IMR-90 (cell line): ENCODE measurements around the gene PPP1R37. TPM values are rescaled to one million over a fixed set of nuclear protein-coding genes. Genes with fewer than 3 reads are reported as not detected.

Source experiments
- ATAC-seq: fragments of 200-7000 bp; cut with Tn5 transposase; 2 replicates; pipeline ENCODE4 v1.9.1; 2020; ENCODE audit warnings: low read depth, mild to moderate bottlenecking, moderate library complexity
- BruUV-seq: library from RNA; stranded (reverse); fragments of 400-500 nt; replicated peaks from 2 replicates; lab custom pipeline; 2021; lab: Mats Ljungman, UMichigan
- CTCF ChIA-PET: fragments of 300-600 bp; formaldehyde crosslinking; extraction: SDS; loops from one replicate; lab custom pipeline; 2021; ENCODE audit warnings: antibody characterized with exemption; lab: Yijun Ruan, JAX
- POLR2A ChIA-PET: fragments of 300-600 bp; sonication (Branson Sonifier 250); formaldehyde crosslinking; loops from one replicate; lab custom pipeline; 2022; ENCODE audit warnings: antibody characterized with exemption; ENCODE audit not compliant: unreplicated experiment; lab: Charles Lee
- DNase-seq: peaks from one replicate; pipeline ENCODE4 v3.0.0; 2013
- H2AFZ ChIP-seq: replicated peaks from 2 replicates; pipeline ENCODE3; 2013; ENCODE audit warnings: low read length, mild to moderate bottlenecking; ENCODE audit not compliant: poor library complexity
- H2AK5ac ChIP-seq: 2 replicates; pipeline ENCODE4 v1.6.1; 2013; ENCODE audit warnings: low read depth, low read length, inconsistent platforms
- H2AK9ac ChIP-seq: replicated peaks from 2 replicates; pipeline ENCODE3; 2013; ENCODE audit warnings: mild to moderate bottlenecking, low read depth, low read length, moderate library complexity; ENCODE audit not compliant: poor library complexity
- H2BK120ac ChIP-seq: 2 replicates; pipeline ENCODE4 v1.6.1; 2013; ENCODE audit warnings: low read depth, low read length, inconsistent platforms
- H2BK15ac ChIP-seq: 3 replicates; pipeline ENCODE4 v1.6.1; 2013; ENCODE audit warnings: low read depth, low read length, inconsistent platforms
- H2BK20ac ChIP-seq: 2 replicates; pipeline ENCODE4 v1.6.1; 2013; ENCODE audit warnings: low read depth, mild to moderate bottlenecking, inconsistent platforms, low read length, moderate library complexity
- H2BK5ac ChIP-seq: 2 replicates; pipeline ENCODE4 v1.6.1; 2013; ENCODE audit warnings: mild to moderate bottlenecking, low read depth, low read length, inconsistent platforms; ENCODE audit not compliant: poor library complexity, severe bottlenecking
- H3K14ac ChIP-seq: replicated peaks from 2 replicates; pipeline ENCODE4 v1.6.1; 2013; ENCODE audit warnings: low read depth, low read length, inconsistent platforms
- H3K18ac ChIP-seq: 2 replicates; pipeline ENCODE4 v1.6.1; 2013; ENCODE audit warnings: low read depth, low read length, control low read depth
- H3K23ac ChIP-seq: 2 replicates; pipeline ENCODE4 v1.6.1; 2013; ENCODE audit warnings: low read depth, low read length, inconsistent platforms
- H3K27ac ChIP-seq: 2 replicates; pipeline ENCODE4 v1.5.1; 2013; ENCODE audit warnings: mild to moderate bottlenecking, control low read depth, low read length; ENCODE audit not compliant: insufficient read depth
- H3K27me3 ChIP-seq: 2 replicates; pipeline ENCODE4 v1.6.1; 2013; ENCODE audit warnings: low read length; ENCODE audit not compliant: control insufficient read depth, insufficient read depth
- H3K36me3 ChIP-seq: 2 replicates; pipeline ENCODE4 v1.6.1; 2013; ENCODE audit warnings: low read length, mixed read lengths; ENCODE audit not compliant: control insufficient read depth, insufficient read depth
- H3K4ac ChIP-seq: 2 replicates; pipeline ENCODE4 v1.6.1; 2013; ENCODE audit warnings: low read depth, low read length, inconsistent platforms
- H3K4me1 ChIP-seq: 2 replicates; pipeline ENCODE4 v1.6.1; 2013; ENCODE audit warnings: low read length, mixed read lengths; ENCODE audit not compliant: control insufficient read depth, insufficient read depth
- H3K4me2 ChIP-seq: 2 replicates; pipeline ENCODE4 v1.6.1; 2013; ENCODE audit warnings: low read depth, mild to moderate bottlenecking, control low read depth, low read length, moderate library complexity
- H3K4me3 ChIP-seq: 2 replicates; pipeline ENCODE4 v1.5.1; 2013; ENCODE audit warnings: low read depth, mild to moderate bottlenecking, control low read depth, low read length, moderate library complexity; ENCODE audit not compliant: insufficient read depth
- H3K56ac ChIP-seq: 2 replicates; pipeline ENCODE4 v1.6.1; 2013; ENCODE audit warnings: low read length, inconsistent platforms; ENCODE audit not compliant: insufficient read depth; ENCODE audit errors: extremely low read depth
- H3K79me1 ChIP-seq, 2 experiments: 2 replicates each; pipeline ENCODE4 v1.6.1; 2013; ENCODE audit warnings: low read length in 2 of 2, inconsistent platforms in 1 of 2, low read depth in 1 of 2
- H3K9ac ChIP-seq: 2 replicates; pipeline ENCODE4 v1.6.1; 2013; ENCODE audit warnings: low read depth, low read length, control low read depth
- H3K9me1 ChIP-seq: 2 replicates; pipeline ENCODE4 v1.6.1; 2013; ENCODE audit warnings: low read length, inconsistent platforms; ENCODE audit not compliant: insufficient read depth
- H3K9me3 ChIP-seq: 2 replicates; pipeline ENCODE4 v1.6.1; 2013; ENCODE audit warnings: low read length; ENCODE audit not compliant: control insufficient read depth, insufficient read depth
- H4K20me1 ChIP-seq: 2 replicates; pipeline ENCODE4 v1.6.1; 2013; ENCODE audit warnings: low read length, inconsistent platforms; ENCODE audit not compliant: insufficient read depth
- H4K5ac ChIP-seq: 2 replicates; pipeline ENCODE4 v1.6.1; 2013; ENCODE audit warnings: mild to moderate bottlenecking, low read depth, low read length, control low read depth
- H4K8ac ChIP-seq, 2 experiments: 2 replicates each; pipeline ENCODE4 v1.6.1; 2013; ENCODE audit warnings: low read depth in 2 of 2, low read length in 2 of 2, control low read depth in 1 of 2, inconsistent platforms in 1 of 2
- H4K91ac ChIP-seq: 2 replicates; pipeline ENCODE4 v1.6.1; 2013; ENCODE audit warnings: low read depth, low read length, inconsistent platforms; ENCODE audit not compliant: insufficient read depth
- BHLHE40 ChIP-seq: fragments of 150-350 bp; IDR thresholded peaks from 2 replicates; pipeline ENCODE4 v1.6.1; 2016; ENCODE audit warnings: mild to moderate bottlenecking, low read depth, low read length
- CEBPB ChIP-seq: IDR thresholded peaks from 2 replicates; pipeline ENCODE4 v1.6.1; 2012; ENCODE audit warnings: low read depth, low read length, improper control_type of control experiment
- CHD1 ChIP-seq: IDR thresholded peaks from 2 replicates; pipeline ENCODE4 v1.6.1; 2012; ENCODE audit warnings: low read depth, low read length, improper control_type of control experiment
- MAFK ChIP-seq: IDR thresholded peaks from 2 replicates; pipeline ENCODE4 v1.6.1; 2012; ENCODE audit warnings: low read depth, low read length, improper control_type of control experiment
- MAZ ChIP-seq: IDR thresholded peaks from 2 replicates; pipeline ENCODE4 v1.6.1; 2012; ENCODE audit warnings: low read depth, mild to moderate bottlenecking, low read length, improper control_type of control experiment, moderate library complexity, borderline replicate concordance
- MXI1 ChIP-seq: IDR thresholded peaks from 2 replicates; pipeline ENCODE4 v1.6.1; 2012; ENCODE audit warnings: low read depth, mild to moderate bottlenecking, low read length, moderate library complexity, borderline replicate concordance
- NFE2L2 ChIP-seq: fragments of 150-350 bp; IDR thresholded peaks from 2 replicates; pipeline ENCODE4 v1.6.1; 2016; ENCODE audit warnings: low read depth, mild to moderate bottlenecking, low read length
- POLR2A ChIP-seq: IDR thresholded peaks from 2 replicates; pipeline ENCODE4 v1.6.1; 2012; ENCODE audit warnings: mild to moderate bottlenecking, low read depth, low read length
- RAD21 ChIP-seq: IDR thresholded peaks from 2 replicates; pipeline ENCODE4 v1.6.1; 2012; ENCODE audit warnings: low read length, improper control_type of control experiment
- RFX5 ChIP-seq: IDR thresholded peaks from 2 replicates; pipeline ENCODE4 v1.8.0; 2012; ENCODE audit warnings: low read depth, mild to moderate bottlenecking, low read length, moderate library complexity
- WGBS, 2 experiments: methylation state at CpG; one replicate each; pipeline versions ENCODE4 v1.1.5 to v1.1.7; 2013; ENCODE audit warnings: missing lambda C conversion rate in 2 of 2; ENCODE audit not compliant: insufficient read length in 1 of 2; ENCODE audit errors: extremely low coverage in 2 of 2; 5-methylcytosine and 5-hydroxymethylcytosine counted together
- dilution Hi-C: fragments of 300-500 bp; cut with HindIII; formaldehyde crosslinking; loops from one replicate; pipeline ENCODE4 v1.14.3; 2018; ENCODE audit warnings: low sequenced_read_pairs; ENCODE audit not compliant: unreplicated experiment
- in situ Hi-C: fragments of 300-500 bp; cut with MboI; formaldehyde crosslinking; loops from 3 replicates; pipeline ENCODE4 v1.14.3; 2019; ENCODE audit warnings: low sequenced_read_pairs, inconsistent platforms, mixed read lengths
- intact Hi-C: fragments of 100-400 bp; cut with micrococcal nuclease; formaldehyde crosslinking; loops from 2 replicates; pipeline ENCODE4 v1.10.0; 2022
- polyA plus RNA-seq, 3 experiments: library from polyadenylated mRNA; depleted of rRNA; stranded (reverse); fragments of >200 nt; gene quantifications; 2 replicates each; pipeline ENCODE4 v1.2.3, GENCODE V29; 2012; ENCODE audit warnings: low replicate concordance in 1 of 3
- total RNA-seq: library from RNA; depleted of rRNA; stranded (reverse); fragments of >200 nt; gene quantifications from 2 replicates; pipeline ENCODE4 v1.2.3, GENCODE V29; 2012
- TF ChIP-seq, protein P1 (sequence below): fragments of 150-350 bp; IDR thresholded peaks from 2 replicates; pipeline ENCODE4 v1.6.1; 2017; ENCODE audit warnings: mild to moderate bottlenecking, antibody characterized with exemption, low read length, low read depth

The PPP1R37 gene
- total and polyA plus RNA-seq, 2 of the 4 experiments (the other 2 are of a cell fraction) = 13.1 to 18.5 TPM

DNA sequence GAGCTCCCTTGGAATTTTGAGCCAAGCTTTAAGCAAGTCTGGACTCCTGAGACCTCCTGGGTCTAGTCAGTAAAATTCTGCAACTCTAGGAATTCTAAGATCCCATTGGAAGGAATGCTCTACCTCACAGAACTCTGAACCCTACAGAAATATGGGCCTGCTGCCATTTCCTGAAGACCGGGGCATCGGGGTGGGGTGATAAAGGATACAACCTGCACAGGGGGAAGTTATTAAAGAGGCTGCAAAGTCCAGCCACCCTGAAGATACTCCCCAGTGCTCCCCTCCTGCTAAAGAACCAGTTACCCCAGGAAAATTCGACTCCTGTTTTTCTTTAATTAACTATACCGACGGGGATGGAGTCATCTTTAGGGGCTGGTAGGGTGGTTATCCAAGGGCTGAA is 2.4 kb upstream of the PPP1R37 start:
- no peak overlapping the region for H2AK9ac ChIP-seq
- CTCF ChIA-PET = no interaction called here
- H2BK20ac ChIP-seq = no peak overlapping the region
- no peaks in the 10 kb centered on the region for H3K27me3 ChIP-seq
- TF ChIP-seq CEBPB (no peak), NFE2L2 (no peak), POLR2A (no peak), MAFK (no peak), RFX5 (no peak), MXI1 (no peak), RAD21 (no peak), BHLHE40 (no peak), MAZ (no peak), CHD1 (no peak)
- TF ChIP-seq, protein P1, sequence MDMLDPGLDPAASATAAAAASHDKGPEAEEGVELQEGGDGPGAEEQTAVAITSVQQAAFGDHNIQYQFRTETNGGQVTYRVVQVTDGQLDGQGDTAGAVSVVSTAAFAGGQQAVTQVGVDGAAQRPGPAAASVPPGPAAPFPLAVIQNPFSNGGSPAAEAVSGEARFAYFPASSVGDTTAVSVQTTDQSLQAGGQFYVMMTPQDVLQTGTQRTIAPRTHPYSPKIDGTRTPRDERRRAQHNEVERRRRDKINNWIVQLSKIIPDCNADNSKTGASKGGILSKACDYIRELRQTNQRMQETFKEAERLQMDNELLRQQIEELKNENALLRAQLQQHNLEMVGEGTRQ = no peak
- intact Hi-C loops (loop anchor here (5.0 kb wide), 1 partner anchor 37 kb away; no protein-coding TSS in a partner anchor), dilution Hi-C loops (no loop called here), in situ Hi-C loops (no loop called here)
- no peak overlapping the region for H3K56ac ChIP-seq
- H3K27ac ChIP-seq = no peak overlapping the region
- 0 out of 4 replicates have a peak overlapping the region, but pooled peaks of 1 of the 2 experiments have one; percentile 76 for H4K8ac ChIP-seq
- peak overlapping the region; percentile 10; the same call in 1 of the 2 replicates for H2AK5ac ChIP-seq
- no peak overlapping the region for H2BK120ac ChIP-seq
- H3K4ac ChIP-seq = no peak overlapping the region; the same call in 1 of the 2 replicates
- WGBS, 2 experiments = no CpG with 5 or more reads among the region's 5 CpGs
- peaks cover 25% of the 10 kb centered on the region for H4K20me1 ChIP-seq
- no peak overlapping the region for H3K4me3 ChIP-seq
- no peak overlapping the region for H3K23ac ChIP-seq
- H3K18ac ChIP-seq = no peak overlapping the region
- H3K9me1 ChIP-seq = 0 out of 2 replicates have a peak, but pooled peaks cover 3% of the 10 kb centered on the region
- H3K14ac ChIP-seq = no peak overlapping the region
- H3K79me1 ChIP-seq = peaks cover 11 to 52% of the 10 kb centered on the region in 2 experiments
- peak overlapping the region; percentile 90 for H2AFZ ChIP-seq
- no peak overlapping the region for H3K9ac ChIP-seq
- ATAC-seq (no peak), DNase-seq (no peak)
- BruUV-seq = no TSS peak
- peaks cover 9% of the 10 kb centered on the region for H3K36me3 ChIP-seq
- no peak overlapping the region for H4K5ac ChIP-seq
- H3K4me1 ChIP-seq = peaks cover 9% of the 10 kb centered on the region; the same call in 1 of the 2 replicates
- H4K91ac ChIP-seq = no peak overlapping the region
- no peak overlapping the region; the same call in 1 of the 2 replicates for H3K4me2 ChIP-seq
- POLR2A ChIA-PET = no interaction called here
- no peaks in the 10 kb centered on the region for H3K9me3 ChIP-seq
- H2BK5ac ChIP-seq = no peak overlapping the region
- H2BK15ac ChIP-seq = no peak overlapping the region
